Right lobe of liver (tissue), 6 donors: ENCODE data around the gene SAMD9L. TPM values are rescaled to one million over a fixed set of nuclear protein-coding genes. Genes with fewer than 3 reads are reported as not detected.

Source experiments
- ATAC-seq, 4 donors: fragments of 200-7000 bp; cut with Tn5 transposase; one replicate each; pipeline ENCODE4 v1.9.1; 2020; ENCODE audit warnings: mild to moderate bottlenecking in 4 of 4, moderate library complexity in 4 of 4
- DNase-seq, 3 donors: peaks; one replicate each; pipeline ENCODE4 v3.0.0-alpha.2; 2020
- H3K27ac ChIP-seq, 3 donors: fragments of 200-600 bp; one replicate each; pipeline ENCODE4 v1.8.0; 2022
- H3K27me3 ChIP-seq, 2 donors: fragments of 200-600 bp; one replicate each; pipeline ENCODE4 v1.8.0; 2022
- H3K36me3 ChIP-seq, 4 donors: fragments of 200-600 bp; sonication (generic) in 1 of 4; one replicate each; pipeline versions ENCODE4 v1.5.1 to v1.8.0; 2017 to 2022; ENCODE audit warnings: control low read depth in 1 of 4
- H3K4me1 ChIP-seq, 4 donors: fragments of 200-600 bp; sonication (generic) in 1 of 4; one replicate each; pipeline versions ENCODE4 v1.5.1 to v1.8.0; 2017 to 2022; ENCODE audit warnings: control low read depth in 1 of 4
- H3K4me3 ChIP-seq, 3 donors: fragments of 200-600 bp; one replicate each; pipeline ENCODE4 v1.8.0; 2022
- H3K9me3 ChIP-seq, 4 donors: fragments of 200-600 bp; sonication (generic) in 1 of 4; one replicate each; pipeline versions ENCODE4 v1.5.1 to v1.8.0; 2017 to 2022; ENCODE audit warnings: control low read depth in 1 of 4
- POLR2A ChIP-seq: fragments of 450-650 bp; IDR thresholded peaks from one replicate; pipeline ENCODE4 v1.6.1; 2017; ENCODE audit warnings: antibody characterized with exemption, mild to moderate bottlenecking
- WGBS: methylation state at CpG from one replicate; pipeline ENCODE4 v1.1.6; 2018; ENCODE audit warnings: low coverage, low lambda C conversion rate; ENCODE audit not compliant: insufficient coverage; ENCODE audit errors: missing lambda C conversion rate; 5-methylcytosine and 5-hydroxymethylcytosine counted together
- intact Hi-C, 2 donors: fragments of 100-400 bp; cut with DNase I; formaldehyde crosslinking; loops; one replicate each; pipeline versions ENCODE4 v1.11.2 to v1.14.1; 2022
- total RNA-seq, 6 experiments: library from RNA; depleted of rRNA in 2 of 6; stranded (reverse); fragments of >200 nt in 2 of 6; fragmentation: NEBNext Ultra II Directional in 3 of 6; extraction: Animal tissue kit (Norgen Biotek cat#: 25700) in 3 of 6; gene quantifications; one replicate each; pipeline versions ENCODE4 v1.1.0 to v1.2.4, GENCODE V29; 2016 to 2023
- TF ChIP-seq, protein P1 (sequence below), 4 donors: fragments of 200-600 bp in 3 of 4; fragments of 450-650 bp in 1 of 4; IDR thresholded peaks; one replicate each; pipeline versions ENCODE4 v1.5.1 to v1.8.0; 2016 to 2022; ENCODE audit warnings: antibody characterized with exemption in 4 of 4, mild to moderate bottlenecking in 2 of 4
- donor health status: DM: no; HTN: yes; CAD: no.
- donor health status: DM: no; HTN: no; CAD: no.
- donor health status: DM: no; HTN: no; CAD: no.
- donor health status: DM: no; HTN: yes; CAD: no.
- donor health status: DM: no; HTN: yes; CAD: no.

SAMD9L gene
- total RNA-seq, 6 experiments from 2014 or later: 0.64 to 5.1 (median 3.1) TPM

- intact Hi-C loops: no loop called here
- WGBS: no CpG with 5 or more reads among the region's 2 CpGs
- no peak for TF ChIP-seq POLR2A
- TF ChIP-seq, protein P1, sequence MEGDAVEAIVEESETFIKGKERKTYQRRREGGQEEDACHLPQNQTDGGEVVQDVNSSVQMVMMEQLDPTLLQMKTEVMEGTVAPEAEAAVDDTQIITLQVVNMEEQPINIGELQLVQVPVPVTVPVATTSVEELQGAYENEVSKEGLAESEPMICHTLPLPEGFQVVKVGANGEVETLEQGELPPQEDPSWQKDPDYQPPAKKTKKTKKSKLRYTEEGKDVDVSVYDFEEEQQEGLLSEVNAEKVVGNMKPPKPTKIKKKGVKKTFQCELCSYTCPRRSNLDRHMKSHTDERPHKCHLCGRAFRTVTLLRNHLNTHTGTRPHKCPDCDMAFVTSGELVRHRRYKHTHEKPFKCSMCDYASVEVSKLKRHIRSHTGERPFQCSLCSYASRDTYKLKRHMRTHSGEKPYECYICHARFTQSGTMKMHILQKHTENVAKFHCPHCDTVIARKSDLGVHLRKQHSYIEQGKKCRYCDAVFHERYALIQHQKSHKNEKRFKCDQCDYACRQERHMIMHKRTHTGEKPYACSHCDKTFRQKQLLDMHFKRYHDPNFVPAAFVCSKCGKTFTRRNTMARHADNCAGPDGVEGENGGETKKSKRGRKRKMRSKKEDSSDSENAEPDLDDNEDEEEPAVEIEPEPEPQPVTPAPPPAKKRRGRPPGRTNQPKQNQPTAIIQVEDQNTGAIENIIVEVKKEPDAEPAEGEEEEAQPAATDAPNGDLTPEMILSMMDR (IDR thresholded peaks at IDR 0.05): no peak
These were observed 27.0 kb upstream of the SAMD9L start for GRCh38 chr7:93175219-93175618.

GRCh38 chr7:93172683-93173082 is 24.5 kb upstream of the SAMD9L start:
- Histone ChIP-seq H3K9me3 (no peaks in the 10 kb centered on the region), H3K27me3 (no peaks in the 10 kb centered on the region), H3K36me3 (no peaks in the 10 kb centered on the region), H3K4me1 (no peaks in the 10 kb centered on the region), H3K27ac (no peak overlapping the region), H3K4me3 (no peak overlapping the region)
- no peak for ATAC-seq
- TF ChIP-seq, protein P1 (IDR thresholded peaks at IDR 0.05): no peak
- no peak for TF ChIP-seq POLR2A
- WGBS: 37% methylated on average over 2 of the region's 2 CpGs
- intact Hi-C loops: no loop called here
- no peak for DNase-seq

More at GRCh38 chr7:93175219-93175618, 27.0 kb upstream of the SAMD9L start:
- no peak for DNase-seq
- no peak overlapping the region for H3K4me3 ChIP-seq
- H3K27ac ChIP-seq: no peak overlapping the region
- H3K36me3 ChIP-seq: no peaks in the 10 kb centered on the region
- ATAC-seq: no peak
- no peaks in the 10 kb centered on the region for H3K9me3 ChIP-seq
- no peaks in the 10 kb centered on the region for H3K4me1 ChIP-seq
- no peaks in the 10 kb centered on the region for H3K27me3 ChIP-seq

DNA sequence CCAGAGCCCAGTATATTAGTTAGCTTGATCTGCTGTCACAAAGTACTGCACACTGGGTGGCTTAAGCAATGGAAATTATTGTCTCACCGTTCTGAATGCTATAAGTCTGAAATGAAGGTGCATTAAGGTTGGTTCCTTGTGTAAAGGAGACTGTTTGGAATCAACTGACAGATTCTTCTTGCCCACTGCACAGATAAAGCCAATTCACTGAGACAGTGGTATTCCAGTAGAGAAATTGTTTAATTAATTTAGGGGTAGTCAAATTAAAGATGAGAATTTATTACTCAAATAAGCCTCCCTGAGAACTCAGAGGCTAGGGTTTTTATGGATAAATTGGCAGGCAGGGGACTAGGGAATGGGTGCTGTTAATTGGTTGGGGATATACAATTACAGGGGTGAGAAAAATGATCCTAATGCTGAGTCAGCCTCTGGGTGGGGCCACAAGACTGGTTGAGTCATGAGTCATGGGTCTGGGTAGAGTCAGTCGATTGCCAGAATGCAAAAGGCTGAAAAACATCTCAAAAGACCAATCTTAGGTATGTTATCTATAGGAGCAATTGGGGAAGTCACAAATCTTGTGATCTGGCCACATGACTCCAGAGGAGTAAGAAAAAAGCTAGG is 23.5 kb upstream of the SAMD9L start:
- H3K27ac ChIP-seq: no peak overlapping the region
- 33% methylated on average over 2 of the region's 2 CpGs for WGBS
- intact Hi-C loops: no loop called here
- no peaks in the 10 kb centered on the region for H3K9me3 ChIP-seq
- H3K4me1 ChIP-seq: no peaks in the 10 kb centered on the region
- TF ChIP-seq, protein P1 (IDR thresholded peaks at IDR 0.05): no peak
- no peak for ATAC-seq
- no peaks in the 10 kb centered on the region for H3K27me3 ChIP-seq
- no peak overlapping the region for H3K4me3 ChIP-seq
- DNase-seq: no peak
- no peaks in the 10 kb centered on the region for H3K36me3 ChIP-seq

- Histone ChIP-seq H3K4me1 (no peaks in the 10 kb centered on the region), H3K27me3 (no peaks in the 10 kb centered on the region), H3K36me3 (no peaks in the 10 kb centered on the region), H3K9me3 (peaks cover 0 to 4% (median 0%) of the 10 kb centered on the region in 4 donors), H3K27ac (no peak overlapping the region), H3K4me3 (no peak overlapping the region)
- no peak for DNase-seq
- TF ChIP-seq, protein P1 (IDR thresholded peaks at IDR 0.05): no peak
- TF ChIP-seq POLR2A: no peak
- WGBS: 21% methylated on average over 1 of the region's 1 CpG
- intact Hi-C loops: no loop called here
- ATAC-seq: peak in 1 of 4 donors; percentile 35
These were observed 17.3 kb upstream of the SAMD9L start for GRCh38 chr7:93165447-93165846.
